ENCODE data around the gene TPSG1. TPM values are rescaled to one million over a fixed set of nuclear protein-coding genes. Genes with fewer than 3 reads are reported as not detected.

The TPSG1 gene
- total and polyA plus RNA-seq, 8 donors = 0.10 to 22.9 (median 1.2) TPM; not detected in 5

DNA sequence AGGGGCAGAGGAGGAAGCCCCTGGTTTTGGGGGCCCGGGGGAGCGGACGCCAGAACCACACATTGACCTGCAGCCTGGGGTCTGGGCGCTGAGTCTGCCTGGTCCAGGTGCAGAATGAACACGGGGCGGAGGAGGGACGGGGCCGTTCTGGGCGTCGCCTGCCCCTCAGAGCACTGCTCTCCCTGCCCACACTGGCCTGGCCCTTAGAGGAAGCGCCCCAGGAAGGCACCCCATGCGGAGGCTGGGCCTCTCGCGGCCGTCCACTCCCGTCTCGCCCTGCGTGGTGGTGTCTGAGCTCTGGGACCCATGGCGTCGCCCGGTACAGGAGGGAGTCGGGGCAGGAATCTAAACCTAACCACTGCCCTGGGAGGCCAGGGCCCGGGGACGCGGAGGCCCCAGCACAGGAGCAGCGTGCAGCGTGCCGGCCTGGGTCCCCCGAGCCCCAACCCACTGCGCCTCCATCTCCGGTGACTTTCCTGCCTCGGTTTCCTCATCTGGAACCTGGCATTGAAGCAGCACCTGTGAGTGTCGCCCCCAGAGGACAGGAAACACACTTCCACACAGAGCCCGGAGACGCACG, 35.1 kb upstream of the TPSG1 start:
- TF ChIP-seq EP300 (IDR thresholded peaks at IDR 0.05) (no peak), POLR2A (IDR thresholded peaks at IDR 0.05) (no peak), POLR2AphosphoS5 (IDR thresholded peaks at IDR 0.05) (no peak)
- TF ChIP-seq, protein P1, sequence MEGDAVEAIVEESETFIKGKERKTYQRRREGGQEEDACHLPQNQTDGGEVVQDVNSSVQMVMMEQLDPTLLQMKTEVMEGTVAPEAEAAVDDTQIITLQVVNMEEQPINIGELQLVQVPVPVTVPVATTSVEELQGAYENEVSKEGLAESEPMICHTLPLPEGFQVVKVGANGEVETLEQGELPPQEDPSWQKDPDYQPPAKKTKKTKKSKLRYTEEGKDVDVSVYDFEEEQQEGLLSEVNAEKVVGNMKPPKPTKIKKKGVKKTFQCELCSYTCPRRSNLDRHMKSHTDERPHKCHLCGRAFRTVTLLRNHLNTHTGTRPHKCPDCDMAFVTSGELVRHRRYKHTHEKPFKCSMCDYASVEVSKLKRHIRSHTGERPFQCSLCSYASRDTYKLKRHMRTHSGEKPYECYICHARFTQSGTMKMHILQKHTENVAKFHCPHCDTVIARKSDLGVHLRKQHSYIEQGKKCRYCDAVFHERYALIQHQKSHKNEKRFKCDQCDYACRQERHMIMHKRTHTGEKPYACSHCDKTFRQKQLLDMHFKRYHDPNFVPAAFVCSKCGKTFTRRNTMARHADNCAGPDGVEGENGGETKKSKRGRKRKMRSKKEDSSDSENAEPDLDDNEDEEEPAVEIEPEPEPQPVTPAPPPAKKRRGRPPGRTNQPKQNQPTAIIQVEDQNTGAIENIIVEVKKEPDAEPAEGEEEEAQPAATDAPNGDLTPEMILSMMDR (IDR thresholded peaks at IDR 0.05) = no peak
- Histone ChIP-seq H3K27me3 (peaks cover 7 to 89% (median 63%) of the 10 kb centered on the region in 3 donors), H3K4me1 (peaks cover 4 to 9% (median 7%) of the 10 kb centered on the region in 4 donors), H3K4me3 (no peak overlapping the region), H3K27ac (no peak overlapping the region), H3K9me3 (no peaks in the 10 kb centered on the region), H3K36me3 (no peaks in the 10 kb centered on the region)
- WGBS, 5 donors = 52 to 67% (median 61%) methylated on average over 24 to 36 of the region's 36 CpGs
- no peak for DNase-seq
- intact Hi-C loops (cut with DNase I; ENCODE audit: low total_unique reads) = no loop called here

DNA sequence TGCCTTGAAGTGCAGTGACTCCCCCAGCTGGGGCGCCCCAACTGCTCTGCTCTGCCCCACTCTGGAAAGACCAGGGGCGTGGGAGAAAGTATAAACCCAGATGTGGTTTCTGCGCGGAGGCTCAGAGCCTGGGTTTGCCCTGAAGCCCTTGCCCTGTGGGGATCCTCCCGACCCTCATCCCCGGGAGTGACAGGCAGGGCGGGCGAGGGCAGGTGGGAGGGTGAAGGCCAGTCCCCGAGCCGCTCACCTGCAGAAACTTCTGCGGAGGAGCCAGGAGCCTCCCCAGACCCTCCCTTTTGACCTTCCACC, 34.6 kb upstream of the TPSG1 start:
- Histone ChIP-seq H3K4me1 (peaks cover 4 to 9% (median 7%) of the 10 kb centered on the region in 4 donors), H3K36me3 (no peaks in the 10 kb centered on the region), H3K9me3 (no peaks in the 10 kb centered on the region), H3K4me3 (no peak overlapping the region), H3K27me3 (peaks cover 7 to 94% (median 63%) of the 10 kb centered on the region in 3 donors), H3K27ac (no peak overlapping the region)
- intact Hi-C loops (cut with DNase I; ENCODE audit: low total_unique reads) = no loop called here
- DNase-seq = no peak
- 14 to 25% (median 19%) methylated on average over 7 to 11 of the region's 11 CpGs for WGBS, 5 donors
- TF ChIP-seq POLR2AphosphoS5 (IDR thresholded peaks at IDR 0.05) (no peak), POLR2A (IDR thresholded peaks at IDR 0.05) (no peak), EP300 (IDR thresholded peaks at IDR 0.05) (no peak)
- TF ChIP-seq, protein P1 (IDR thresholded peaks at IDR 0.05) = no peak

DNA sequence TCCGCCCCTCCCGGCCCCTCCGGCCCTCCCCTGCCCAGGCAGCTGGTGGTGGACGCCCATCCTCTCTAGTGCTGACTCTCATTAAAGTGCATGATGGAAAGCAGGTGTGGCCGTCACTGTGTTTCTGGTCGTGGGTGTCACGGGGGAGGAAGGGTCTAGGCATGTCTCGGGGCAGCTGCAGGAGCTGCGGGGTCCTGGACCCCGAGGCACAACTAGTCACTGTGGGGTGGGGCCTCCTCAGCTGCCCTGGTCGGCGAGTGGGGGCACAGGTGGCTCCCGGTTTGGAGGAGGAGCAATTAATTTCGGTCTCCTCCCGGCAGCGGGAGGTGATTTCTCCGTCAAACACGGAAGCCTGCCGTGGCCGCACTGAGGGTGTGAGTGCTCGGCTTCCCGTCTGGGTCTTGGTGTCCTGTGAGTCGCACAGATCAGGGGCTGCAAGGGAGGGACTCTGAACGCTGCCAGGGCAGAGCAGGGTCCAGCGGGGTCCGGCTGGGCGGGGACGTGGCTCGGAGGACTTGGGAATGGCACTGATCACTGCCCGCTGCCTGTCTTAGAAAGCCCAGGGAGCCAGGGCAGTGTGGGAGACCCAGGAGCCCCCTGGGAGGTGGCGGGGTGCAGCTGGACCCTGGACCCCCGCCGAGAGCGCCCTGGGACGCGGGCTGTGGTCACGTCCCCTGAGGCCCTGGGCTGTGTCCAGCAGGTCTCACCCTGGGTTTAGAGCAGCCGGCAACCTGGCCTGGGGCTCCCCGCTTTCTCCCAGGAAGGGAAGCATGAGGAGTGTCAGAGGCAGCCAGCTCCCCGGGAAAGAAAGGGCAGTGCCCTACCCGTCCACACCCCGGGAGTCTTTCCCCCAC, 34.1 kb upstream of the TPSG1 start:
- Histone ChIP-seq H3K9me3 (no peaks in the 10 kb centered on the region), H3K4me1 (peaks cover 4 to 9% (median 7%) of the 10 kb centered on the region in 4 donors), H3K27me3 (peaks cover 7 to 97% (median 63%) of the 10 kb centered on the region in 3 donors), H3K4me3 (peak overlapping the region in 2 of 4 donors; percentile 4 to 16), H3K27ac (no peak overlapping the region), H3K36me3 (no peaks in the 10 kb centered on the region)
- intact Hi-C loops (cut with DNase I; ENCODE audit: low total_unique reads) = no loop called here
- 2 to 10% (median 8%) methylated on average over 20 to 42 of the region's 42 CpGs for WGBS, 5 donors
- TF ChIP-seq POLR2A (IDR thresholded peaks at IDR 0.05) = no peak
- TF ChIP-seq POLR2AphosphoS5 (IDR thresholded peaks at IDR 0.05) = no peak
- TF ChIP-seq, protein P1 (IDR thresholded peaks at IDR 0.05) = no peak
- TF ChIP-seq EP300 (IDR thresholded peaks at IDR 0.05) = no peak
- peak in 1 of 2 donors; percentile 52 for DNase-seq

DNA sequence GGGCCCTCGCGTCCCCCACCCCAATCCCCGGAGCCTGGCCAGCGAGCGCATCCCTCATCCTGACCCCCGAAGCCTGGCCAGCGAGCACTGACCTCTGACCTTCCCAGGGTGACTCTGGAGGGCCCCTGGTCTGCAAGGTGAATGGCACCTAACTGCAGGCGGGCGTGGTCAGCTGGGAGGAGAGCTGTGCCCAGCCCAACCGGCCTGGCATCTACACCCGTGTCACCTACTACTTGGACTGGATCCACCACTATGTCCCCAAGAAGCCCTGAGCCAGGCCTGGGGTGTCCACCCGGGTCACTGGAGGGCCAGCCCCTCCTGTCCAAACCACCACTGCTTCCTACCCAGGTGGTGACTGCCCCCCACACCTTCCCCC, 33.1 kb upstream of the TPSG1 start:
- 43 to 70% (median 52%) methylated on average over 8 to 12 of the region's 12 CpGs for WGBS, 5 donors
- intact Hi-C loops (cut with DNase I; ENCODE audit: low total_unique reads) = no loop called here

More for the DNA sequence above, 33.1 kb upstream of the TPSG1 start:
- Histone ChIP-seq H3K4me1 (peaks cover 4 to 9% (median 7%) of the 10 kb centered on the region in 4 donors), H3K9me3 (no peaks in the 10 kb centered on the region), H3K27ac (no peak overlapping the region), H3K4me3 (no peak overlapping the region), H3K27me3 (peaks cover 7 to 88% (median 56%) of the 10 kb centered on the region in 3 donors), H3K36me3 (no peaks in the 10 kb centered on the region)
- TF ChIP-seq POLR2AphosphoS5 (IDR thresholded peaks at IDR 0.05) = no peak
- TF ChIP-seq, protein P1 (IDR thresholded peaks at IDR 0.05) = no peak
- TF ChIP-seq EP300 (IDR thresholded peaks at IDR 0.05) = no peak
- TF ChIP-seq POLR2A (IDR thresholded peaks at IDR 0.05) = no peak
- DNase-seq = no peak

Measured in stomach (tissue), 9 donors.